H1 (cell line): ENCODE data around the gene XKR7. TPM values are rescaled to one million over a fixed set of nuclear protein-coding genes. Genes with fewer than 3 reads are reported as not detected.
A peak's percentile ranks its signal among the peaks of the same experiment; 100 is the strongest.

Source experiments
- CTCF ChIA-PET: fragments of 300-600 bp; sonication (Branson Sonifier 250); formaldehyde crosslinking; loops from one replicate; lab custom pipeline; 2021; ENCODE audit not compliant: partially characterized antibody; lab: Charles Lee
- POLR2A ChIA-PET: fragments of 300-600 bp; sonication (Branson Sonifier 250); formaldehyde crosslinking; loops from one replicate; lab custom pipeline; 2021; ENCODE audit warnings: inconsistent platforms; ENCODE audit not compliant: partially characterized antibody; lab: Charles Lee
- DNase-seq, 2 experiments: peaks; one replicate each; pipeline versions ENCODE4 v3.0.0 to v3.0.0-alpha.2; 2010 to 2022; ENCODE audit warnings: low spot score in 2 of 2, low read depth in 1 of 2, mixed read lengths in 1 of 2
- FAIRE-seq: peaks from 2 replicates; lab custom pipeline; 2011; peaks lifted over from hg19 to GRCh38; lab: Jason Lieb, UNC
- H2AFZ ChIP-seq: 2 replicates; pipeline ENCODE4 v1.8.1; 2012; ENCODE audit warnings: low read length, inconsistent platforms
- H2AK5ac ChIP-seq: 2 replicates; pipeline ENCODE4 v1.6.1; 2013; ENCODE audit warnings: low read depth, low read length
- H2BK120ac ChIP-seq: replicated peaks from 2 replicates; pipeline ENCODE3; 2013; ENCODE audit warnings: low read depth, low read length, inconsistent platforms
- H2BK12ac ChIP-seq: 2 replicates; pipeline ENCODE4 v1.6.1; 2013; ENCODE audit warnings: low read depth, low read length
- H2BK15ac ChIP-seq: 2 replicates; pipeline ENCODE4 v1.6.1; 2013; ENCODE audit warnings: low read length
- H2BK20ac ChIP-seq: 2 replicates; pipeline ENCODE4 v1.6.1; 2013; ENCODE audit warnings: low read length
- H2BK5ac ChIP-seq: 2 replicates; pipeline ENCODE4 v1.6.1; 2013; ENCODE audit warnings: low read depth, low read length
- H3K14ac ChIP-seq: 2 replicates; pipeline ENCODE4 v1.6.1; 2013; ENCODE audit warnings: inconsistent platforms; ENCODE audit not compliant: insufficient read length
- H3K18ac ChIP-seq: 2 replicates; pipeline ENCODE4 v1.6.1; 2013; ENCODE audit warnings: low read length; ENCODE audit errors: extremely low read depth
- H3K23ac ChIP-seq: 2 replicates; pipeline ENCODE4 v1.6.1; 2013; ENCODE audit warnings: inconsistent platforms; ENCODE audit not compliant: insufficient read length
- H3K23me2 ChIP-seq: 2 replicates; pipeline ENCODE4 v1.6.1; 2013; ENCODE audit warnings: low read depth, low read length
- H3K27ac ChIP-seq: 2 replicates; pipeline ENCODE4 v1.6.1; 2011; ENCODE audit warnings: low read depth, low read length, inconsistent platforms
- H3K27me3 ChIP-seq, 4 experiments: replicated peaks in 1 of 4; 1 replicate in 1 of 4; 2 replicates in 3 of 4; pipeline versions ENCODE4 v1.6.1 to v1.8.1; 2011 to 2013; ENCODE audit warnings: low read length in 3 of 4, mild to moderate bottlenecking in 3 of 4, inconsistent platforms in 2 of 4, mixed read lengths in 2 of 4, moderate library complexity in 1 of 4; ENCODE audit not compliant: control insufficient read depth in 3 of 4, insufficient read depth in 3 of 4; ENCODE audit errors: extremely low read depth in 1 of 4
- H3K36me3 ChIP-seq, 4 experiments: 2 replicates each; pipeline versions ENCODE4 v1.6.1 to v1.8.1; 2011 to 2013; ENCODE audit warnings: mild to moderate bottlenecking in 4 of 4, low read length in 3 of 4, moderate library complexity in 2 of 4, control low read depth in 1 of 4, inconsistent platforms in 1 of 4; ENCODE audit not compliant: insufficient read depth in 4 of 4, control insufficient read depth in 2 of 4
- H3K4ac ChIP-seq: replicated peaks from 2 replicates; pipeline ENCODE3; 2013; ENCODE audit warnings: low read length, low read depth, mixed read lengths, inconsistent platforms; ENCODE audit not compliant: insufficient read length
- H3K4me1 ChIP-seq, 4 experiments: replicated peaks in 1 of 4; 1 replicate in 1 of 4; 2 replicates in 3 of 4; pipeline versions ENCODE4 v1.6.1 to v1.8.1; 2011 to 2013; ENCODE audit warnings: low read length in 3 of 4, inconsistent platforms in 2 of 4, mixed read lengths in 1 of 4; ENCODE audit not compliant: insufficient read depth in 4 of 4, control insufficient read depth in 3 of 4
- H3K4me2 ChIP-seq, 2 experiments: 2 replicates each; pipeline versions ENCODE4 v1.6.1 to v1.8.1; 2011 to 2013; ENCODE audit warnings: low read depth in 2 of 2, low read length in 2 of 2, control low read depth in 1 of 2, inconsistent platforms in 1 of 2, mild to moderate bottlenecking in 1 of 2; ENCODE audit not compliant: insufficient read depth in 1 of 2
- H3K4me3 ChIP-seq, 4 experiments: fragments of 200-600, 300-600 bp in 1 of 4; sonication (generic), shearing (Covaris generic), sonication (Bioruptor Twin) in 1 of 4; 2 replicates each; pipeline versions ENCODE4 v1.5.1 to v1.8.1; 2011 to 2016; ENCODE audit warnings: low read length in 4 of 4, low read depth in 3 of 4, control low read depth in 2 of 4, inconsistent platforms in 2 of 4, mild to moderate bottlenecking in 2 of 4, mixed read lengths in 1 of 4, moderate library complexity in 1 of 4; ENCODE audit not compliant: insufficient read depth in 2 of 4; ENCODE audit errors: extremely low read depth in 1 of 4
- H3K56ac ChIP-seq: replicated peaks from 2 replicates; pipeline ENCODE3; 2013; ENCODE audit warnings: low read depth, mild to moderate bottlenecking, mixed read lengths, low read length, inconsistent platforms; ENCODE audit not compliant: insufficient read length
- H3K79me1 ChIP-seq: 2 replicates; pipeline ENCODE4 v1.6.1; 2013; ENCODE audit warnings: low read depth, low read length, control low read depth
- H3K79me2 ChIP-seq, 2 experiments: 2 replicates each; pipeline versions ENCODE4 v1.6.1 to v1.8.1; 2012 to 2013; ENCODE audit warnings: low read length in 2 of 2, mild to moderate bottlenecking in 2 of 2, inconsistent platforms in 1 of 2; ENCODE audit not compliant: insufficient read depth in 2 of 2, control insufficient read depth in 1 of 2
- H3K9ac ChIP-seq, 4 experiments: replicated peaks in 1 of 4; 1 replicate in 1 of 4; 2 replicates in 3 of 4; pipeline versions ENCODE4 v1.6.1 to v1.8.1; 2011 to 2013; ENCODE audit warnings: low read depth in 3 of 4, low read length in 3 of 4, control low read depth in 2 of 4, mild to moderate bottlenecking in 2 of 4, moderate library complexity in 2 of 4, inconsistent platforms in 1 of 4; ENCODE audit errors: extremely low read depth in 1 of 4
- H3K9me3 ChIP-seq, 2 experiments: 2 replicates each; pipeline versions ENCODE4 v1.6.1 to v1.8.1; 2012 to 2013; ENCODE audit warnings: mild to moderate bottlenecking in 2 of 2, moderate library complexity in 2 of 2, control low read depth in 1 of 2, inconsistent platforms in 1 of 2, low read depth in 1 of 2, low read length in 1 of 2, mixed read lengths in 1 of 2; ENCODE audit not compliant: insufficient read depth in 2 of 2
- H4K20me1 ChIP-seq, 2 experiments: replicated peaks in 1 of 2; 2 replicates each; pipeline versions ENCODE3 to v1.8.1; 2011 to 2013; ENCODE audit warnings: inconsistent platforms in 2 of 2, low read length in 2 of 2, mild to moderate bottlenecking in 1 of 2; ENCODE audit not compliant: insufficient read depth in 2 of 2, control insufficient read depth in 1 of 2
- H4K5ac ChIP-seq: 2 replicates; pipeline ENCODE4 v1.6.1; 2013; ENCODE audit warnings: low read length, low read depth, mixed read lengths, inconsistent platforms; ENCODE audit not compliant: insufficient read length
- H4K8ac ChIP-seq: 2 replicates; pipeline ENCODE4 v1.8.0; 2013; ENCODE audit warnings: mild to moderate bottlenecking, moderate library complexity, low read length, inconsistent platforms; ENCODE audit not compliant: insufficient read depth; ENCODE audit errors: extremely low read depth
- H4K91ac ChIP-seq: replicated peaks from 2 replicates; pipeline ENCODE3; 2013; ENCODE audit warnings: low read length, mixed read lengths, inconsistent platforms; ENCODE audit not compliant: insufficient read length
- CBX8 ChIP-seq: fragments of 300-800, 300-1000 bp; sonication (generic); IDR thresholded peaks from 2 replicates; pipeline ENCODE4 v1.7.1; 2016; ENCODE audit warnings: low read depth, low read length, borderline replicate concordance
- CHD2 ChIP-seq: IDR thresholded peaks from 2 replicates; pipeline ENCODE4 v1.6.1; 2012; ENCODE audit warnings: low read length, improper control_type of control experiment
- E2F6 ChIP-seq: IDR thresholded peaks from 2 replicates; pipeline ENCODE4 v1.6.1; 2012; ENCODE audit warnings: inconsistent platforms
- FOSL1 ChIP-seq: IDR thresholded peaks from 2 replicates; pipeline ENCODE4 v1.6.1; 2011; ENCODE audit warnings: mild to moderate bottlenecking, low read depth, low read length, moderate library complexity; ENCODE audit not compliant: insufficient read depth
- POLR2AphosphoS5 ChIP-seq: IDR thresholded peaks from 2 replicates; pipeline ENCODE4 v1.6.1; 2011; ENCODE audit warnings: low read depth, low read length
- RAD21 ChIP-seq, 2 experiments: IDR thresholded peaks in 1 of 2; conservative IDR thresholded peaks in 1 of 2; 2 replicates each; pipeline ENCODE4 v1.6.1; 2011; ENCODE audit warnings: low read depth in 2 of 2, low read length in 2 of 2, improper control_type of control experiment in 1 of 2, inconsistent platforms in 1 of 2, mild to moderate bottlenecking in 1 of 2, moderate library complexity in 1 of 2
- RFX5 ChIP-seq: IDR thresholded peaks from 2 replicates; pipeline ENCODE4 v1.6.1; 2011; ENCODE audit warnings: low read depth, low read length, improper control_type of control experiment, borderline replicate concordance
- SP2 ChIP-seq: IDR thresholded peaks from 2 replicates; pipeline ENCODE4 v1.6.1; 2012; ENCODE audit warnings: mild to moderate bottlenecking, low read length, inconsistent platforms
- TCF12 ChIP-seq: IDR thresholded peaks from 2 replicates; pipeline ENCODE4 v1.6.1; 2011; ENCODE audit warnings: low read depth, mild to moderate bottlenecking, low read length
- USF2 ChIP-seq: IDR thresholded peaks from 2 replicates; pipeline ENCODE4 v1.6.1; 2011; ENCODE audit warnings: low read length, improper control_type of control experiment
- WGBS, 2 experiments: shearing (Covaris generic) in 1 of 2; methylation state at CpG; one replicate each; pipeline versions ENCODE4 v1.1.6 to v1.1.7; 2013 to 2015; ENCODE audit warnings: low lambda C conversion rate in 2 of 2, mixed read lengths in 2 of 2, inconsistent platforms in 1 of 2, low coverage in 1 of 2, missing lambda C conversion rate in 1 of 2; ENCODE audit not compliant: insufficient replicate concordance in 2 of 2, insufficient coverage in 1 of 2, insufficient read length in 1 of 2; ENCODE audit errors: extremely low coverage in 1 of 2, missing lambda C conversion rate in 1 of 2; 5-methylcytosine and 5-hydroxymethylcytosine counted together
- polyA plus RNA-seq, 7 experiments: library from polyadenylated mRNA; depleted of rRNA in 3 of 7; stranded (reverse) in 5 of 7; unstranded in 2 of 7; fragments of >200 nt in 5 of 7; fragments of 200-250 nt in 2 of 7; gene quantifications; 1 replicate in 5 of 7; 2 replicates in 1 of 7; 4 replicates in 1 of 7; pipeline versions ENCODE4 v1.2.1 to v1.2.3, GENCODE V29; 2011 to 2013; ENCODE audit warnings: missing spikeins in 2 of 7, mixed read lengths in 2 of 7
- total RNA-seq: library from RNA; stranded (reverse); fragmentation: NEBNext Ultra II Directional; extraction: Animal tissue kit (Norgen Biotek cat#: 25700); gene quantifications from 2 replicates; pipeline ENCODE4 v1.2.1, GENCODE V29; 2021

XKR7 gene
- total and polyA plus RNA-seq, 2 of the 8 experiments (the other 6 are each of a cell fraction or from before 2014, with no cell fraction given) = 1.8 to 2.4 TPM

GRCh38 chr20:31981784-31982183 lies 13.8 kb downstream of the XKR7 start:
- H4K8ac ChIP-seq = no peak overlapping the region
- no peaks in the 10 kb centered on the region for H3K79me1 ChIP-seq
- no peak overlapping the region for H3K14ac ChIP-seq
- no peak overlapping the region for H4K5ac ChIP-seq
- H3K18ac ChIP-seq = no peak overlapping the region
- no peak overlapping the region for H2BK5ac ChIP-seq
- DNase-seq (no peak), FAIRE-seq (no peak)
- no peak overlapping the region for H3K56ac ChIP-seq
- H2BK15ac ChIP-seq = no peak overlapping the region
- H3K4me2 ChIP-seq = no peak overlapping the region
- 75% methylated on average over 2 of the region's 2 CpGs; no CpG with 5 or more reads in 1 of the 2 experiments for whole genome bisulfite sequencing, 2 experiments
- no peak overlapping the region for H2AFZ ChIP-seq
- no peaks in the 10 kb centered on the region for H4K20me1 ChIP-seq
- CTCF ChIA-PET = interaction anchor here (0.6 to 3.1 kb wide), 6 partner anchors 13 to 178 kb away, joined by 3 to 10 read pairs (median 4); partner anchors contain the start of gene PDRG1
- POLR2A ChIA-PET = interaction anchor here (0.7 kb wide), 1 partner anchor 783 kb away, joined by 3 read pairs; no protein-coding TSS in a partner anchor
- peaks cover 4% of the 10 kb centered on the region; the same call in 1 of the 2 replicates for H3K23me2 ChIP-seq
- TF ChIP-seq POLR2AphosphoS5 = no peak
- no peak for TF ChIP-seq CHD2
- TF ChIP-seq TCF12 = no peak
- TF ChIP-seq CBX8 = no peak
- no peak for TF ChIP-seq FOSL1
- TF ChIP-seq USF2 = no peak
- no peak for TF ChIP-seq E2F6
- TF ChIP-seq RAD21 (IDR thresholded peaks at IDR 0.05 in 1 of 2, conservative IDR thresholded peaks at IDR 0.05 in 1 of 2; ENCODE audit: low read depth in 2 of 2, low read length in 2 of 2) = no peak
- TF ChIP-seq RFX5 = no peak
- no peak for TF ChIP-seq SP2
- no peak overlapping the region for H4K91ac ChIP-seq
- H3K23ac ChIP-seq = no peak overlapping the region
- no peaks in the 10 kb centered on the region for H3K79me2 ChIP-seq
- no peak overlapping the region for H2AK5ac ChIP-seq
- no peak overlapping the region for H3K27ac ChIP-seq
- no peak overlapping the region for H2BK12ac ChIP-seq
- H2BK120ac ChIP-seq = no peak overlapping the region
- no peaks in the 10 kb centered on the region for H3K36me3 ChIP-seq
- H3K9me3 ChIP-seq = no peaks in the 10 kb centered on the region
- H3K27me3 ChIP-seq = peaks cover 0 to 3% (median 0%) of the 10 kb centered on the region in 4 experiments; a peak in 2 of 7 replicates
- H3K4ac ChIP-seq = no peak overlapping the region
- H3K9ac ChIP-seq = peak overlapping the region in 1 of 4 experiments; percentile 24; a peak in 1 of 7 replicates
- H2BK20ac ChIP-seq = no peak overlapping the region
- H3K4me3 ChIP-seq = no peak overlapping the region
- H3K4me1 ChIP-seq = no peaks in the 10 kb centered on the region; a peak in 1 of 7 replicates
